GM12878 (cell line): ENCODE measurements around the gene ALDOB.

Experiments
- CEBPB ChIP-seq, 2 experiments: fragments of 150-350 bp in 1 of 2; IDR thresholded peaks; 2 replicates each; pipeline ENCODE4 v1.6.1; 2012 to 2014; ENCODE audit warnings: low read depth in 2 of 2, low read length in 2 of 2, borderline replicate concordance in 1 of 2, inconsistent platforms in 1 of 2
- CTCF ChIP-seq, 3 experiments: IDR thresholded peaks in 2 of 3; conservative IDR thresholded peaks in 1 of 3; 2 replicates each; pipeline ENCODE4 v1.5.1; 2011; ENCODE audit warnings: low read depth in 3 of 3, low read length in 3 of 3, mild to moderate bottlenecking in 3 of 3, control low read depth in 2 of 3, moderate library complexity in 2 of 3, inconsistent platforms in 1 of 3, mixed read lengths in 1 of 3; ENCODE audit not compliant: control insufficient read depth in 2 of 3, insufficient read depth in 1 of 3; ENCODE audit errors: extremely low read depth in 1 of 3
- ELK1 ChIP-seq: IDR thresholded peaks from 2 replicates; pipeline ENCODE4 v1.6.1; 2012; ENCODE audit warnings: low read depth, low read length, improper control_type of control experiment
- EP300 ChIP-seq, 2 experiments: fragments of 150-350 bp in 1 of 2; IDR thresholded peaks; 2 replicates each; pipeline ENCODE4 v1.6.1; 2011 to 2012; ENCODE audit warnings: low read depth in 2 of 2, low read length in 2 of 2, borderline replicate concordance in 1 of 2, improper control_type of control experiment in 1 of 2, inconsistent platforms in 1 of 2; ENCODE audit not compliant: control insufficient read depth in 1 of 2
- HDAC6 ChIP-seq: fragments of 200-600 bp; sonication (generic); IDR thresholded peaks from one replicate; pipeline ENCODE4 v1.8.0; 2017; ENCODE audit warnings: antibody characterized with exemption; ENCODE audit not compliant: unreplicated experiment
- MEF2A ChIP-seq: IDR thresholded peaks from 2 replicates; pipeline ENCODE4 v1.6.1; 2011; ENCODE audit warnings: low read depth, mild to moderate bottlenecking, low read length, moderate library complexity; ENCODE audit not compliant: insufficient read depth
- PKNOX1 ChIP-seq: fragments of 450-650 bp; IDR thresholded peaks from 2 replicates; pipeline ENCODE4 v1.6.1; 2016; ENCODE audit warnings: mild to moderate bottlenecking
- POLR2A ChIP-seq: IDR thresholded peaks from 2 replicates; pipeline ENCODE4 v1.6.1; 2011; ENCODE audit warnings: low read depth, mild to moderate bottlenecking, low read length
- POLR2AphosphoS5 ChIP-seq: IDR thresholded peaks from 2 replicates; pipeline ENCODE4 v1.6.1; 2011; ENCODE audit warnings: mild to moderate bottlenecking, low read length, inconsistent platforms
- RAD21 ChIP-seq: IDR thresholded peaks from 2 replicates; pipeline ENCODE4 v1.6.1; 2011; ENCODE audit warnings: mild to moderate bottlenecking, low read depth, low read length, moderate library complexity; ENCODE audit not compliant: insufficient read depth
- SREBF2 ChIP-seq: IDR thresholded peaks from 2 replicates; pipeline ENCODE4 v1.6.1; 2012; ENCODE audit warnings: mild to moderate bottlenecking, low read length
- USF2 ChIP-seq: IDR thresholded peaks from 2 replicates; pipeline ENCODE4 v1.6.1; 2011; ENCODE audit warnings: low read depth, low read length, improper control_type of control experiment, borderline replicate concordance
- YY1 ChIP-seq: IDR thresholded peaks from 2 replicates; pipeline ENCODE4 v1.6.1; 2011; ENCODE audit warnings: low read depth, mild to moderate bottlenecking, low read length

GRCh38 chr9:101403516-101404285 is 31.9 kb downstream of the ALDOB start:
- no peak for TF ChIP-seq ELK1
- no peak for TF ChIP-seq HDAC6
- TF ChIP-seq POLR2A, result no peak
- no peak for TF ChIP-seq MEF2A
- no peak for TF ChIP-seq CTCF (IDR thresholded peaks at IDR 0.05 in 2 of 3, conservative IDR thresholded peaks at IDR 0.05 in 1 of 3; ENCODE audit: control insufficient read depth in 2 of 3, extremely low read depth in 1 of 3, insufficient read depth in 1 of 3, low read depth in 3 of 3, low read length in 3 of 3)
- TF ChIP-seq USF2, result no peak
- no peak for TF ChIP-seq RAD21
- no peak for TF ChIP-seq EP300 (IDR thresholded peaks at IDR 0.05; ENCODE audit: borderline replicate concordance in 1 of 2, control insufficient read depth in 1 of 2, low read depth in 2 of 2, low read length in 2 of 2)
- no peak for TF ChIP-seq CEBPB (IDR thresholded peaks at IDR 0.05; ENCODE audit: borderline replicate concordance in 1 of 2, low read depth in 2 of 2, low read length in 2 of 2)
- TF ChIP-seq POLR2AphosphoS5, result no peak
- TF ChIP-seq PKNOX1, result no peak
- TF ChIP-seq YY1, result no peak
- TF ChIP-seq SREBF2, result no peak
